Measurements from ENCODE around the gene AOPEP.

The AOPEP gene

GRCh38 chr9:95090871-95091577 is 364.5 kb downstream of the AOPEP start:
- H3K36me3 ChIP-seq (replicated peaks; ENCODE audit: low read depth, low read length) = no peaks in the 10 kb centered on the region
- H3K9ac ChIP-seq (ENCODE audit: low read length) = no peak overlapping the region
- no peak overlapping the region for H3K4me2 ChIP-seq (ENCODE audit: low read length)
- no peaks in the 10 kb centered on the region for H3K27me3 ChIP-seq (ENCODE audit: low read depth, low read length)
- TF ChIP-seq CTCF (IDR thresholded peaks at IDR 0.05; ENCODE audit: low read depth, low read length) (no peak), EZH2phosphoT487 (IDR thresholded peaks at IDR 0.05; ENCODE audit: low read depth) (no peak)
- H3K4me3 ChIP-seq (ENCODE audit: low read length) = no peak overlapping the region
- H3K79me2 ChIP-seq (ENCODE audit: low read length) = no peaks in the 10 kb centered on the region
- no peak overlapping the region for H3K27ac ChIP-seq (ENCODE audit: low read length)
- no peaks in the 10 kb centered on the region for H3K9me3 ChIP-seq (ENCODE audit: insufficient read depth, low read length)
- peaks cover 16% of the 10 kb centered on the region for H3K4me1 ChIP-seq (ENCODE audit: low read length)
- H4K20me1 ChIP-seq (ENCODE audit: insufficient read depth, low read length) = no peaks in the 10 kb centered on the region
- no peak overlapping the region for H2AFZ ChIP-seq (ENCODE audit: low read depth, low read length)

DNA sequence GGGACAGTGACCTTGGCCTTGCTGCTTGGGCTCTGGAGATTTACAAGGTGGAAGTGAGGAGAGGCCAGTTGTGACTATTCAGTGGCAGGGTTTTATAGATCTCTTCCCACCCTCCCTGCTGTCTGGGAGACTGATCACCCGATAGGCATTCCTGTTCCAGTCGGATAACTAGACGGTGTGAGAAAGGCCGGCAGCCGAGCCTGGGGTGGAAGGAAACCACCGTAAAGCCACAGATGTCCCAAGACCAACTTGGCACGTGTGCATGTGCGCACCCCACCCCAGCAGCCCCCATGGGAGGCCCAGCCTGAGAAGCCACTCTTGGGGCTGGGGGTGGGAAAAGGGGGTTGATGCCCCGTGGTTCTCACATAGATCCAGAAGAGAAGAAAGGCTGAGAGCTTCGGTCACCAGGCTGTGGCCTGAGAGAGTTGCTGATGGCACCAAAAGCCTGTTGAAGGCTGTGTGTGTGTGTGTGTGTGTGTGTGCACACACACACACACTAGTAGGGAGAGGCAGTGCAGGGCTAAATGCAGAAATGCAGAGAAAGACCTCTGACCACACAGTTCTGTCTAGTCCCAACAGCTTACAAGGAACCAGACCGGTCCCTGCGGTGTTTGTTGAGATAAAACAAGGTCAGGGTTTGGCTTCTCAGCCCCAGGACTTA is 365.2 kb downstream of the AOPEP start:
- Histone ChIP-seq H3K4me2 (ENCODE audit: low read length) (no peak overlapping the region), H3K36me3 (replicated peaks; ENCODE audit: low read depth, low read length) (no peaks in the 10 kb centered on the region), H3K4me3 (ENCODE audit: low read length) (no peak overlapping the region), H3K27ac (ENCODE audit: low read length) (no peak overlapping the region), H3K79me2 (ENCODE audit: low read length) (no peaks in the 10 kb centered on the region), H3K27me3 (ENCODE audit: low read depth, low read length) (no peaks in the 10 kb centered on the region), H3K4me1 (ENCODE audit: low read length) (peaks cover 16% of the 10 kb centered on the region), H2AFZ (ENCODE audit: low read depth, low read length) (no peak overlapping the region), H4K20me1 (ENCODE audit: insufficient read depth, low read length) (no peaks in the 10 kb centered on the region), H3K9me3 (ENCODE audit: insufficient read depth, low read length) (no peaks in the 10 kb centered on the region), H3K9ac (ENCODE audit: low read length) (no peak overlapping the region)
- TF ChIP-seq EZH2phosphoT487 (IDR thresholded peaks at IDR 0.05; ENCODE audit: low read depth) (no peak), CTCF (IDR thresholded peaks at IDR 0.05; ENCODE audit: low read depth, low read length) (no peak)

DNA sequence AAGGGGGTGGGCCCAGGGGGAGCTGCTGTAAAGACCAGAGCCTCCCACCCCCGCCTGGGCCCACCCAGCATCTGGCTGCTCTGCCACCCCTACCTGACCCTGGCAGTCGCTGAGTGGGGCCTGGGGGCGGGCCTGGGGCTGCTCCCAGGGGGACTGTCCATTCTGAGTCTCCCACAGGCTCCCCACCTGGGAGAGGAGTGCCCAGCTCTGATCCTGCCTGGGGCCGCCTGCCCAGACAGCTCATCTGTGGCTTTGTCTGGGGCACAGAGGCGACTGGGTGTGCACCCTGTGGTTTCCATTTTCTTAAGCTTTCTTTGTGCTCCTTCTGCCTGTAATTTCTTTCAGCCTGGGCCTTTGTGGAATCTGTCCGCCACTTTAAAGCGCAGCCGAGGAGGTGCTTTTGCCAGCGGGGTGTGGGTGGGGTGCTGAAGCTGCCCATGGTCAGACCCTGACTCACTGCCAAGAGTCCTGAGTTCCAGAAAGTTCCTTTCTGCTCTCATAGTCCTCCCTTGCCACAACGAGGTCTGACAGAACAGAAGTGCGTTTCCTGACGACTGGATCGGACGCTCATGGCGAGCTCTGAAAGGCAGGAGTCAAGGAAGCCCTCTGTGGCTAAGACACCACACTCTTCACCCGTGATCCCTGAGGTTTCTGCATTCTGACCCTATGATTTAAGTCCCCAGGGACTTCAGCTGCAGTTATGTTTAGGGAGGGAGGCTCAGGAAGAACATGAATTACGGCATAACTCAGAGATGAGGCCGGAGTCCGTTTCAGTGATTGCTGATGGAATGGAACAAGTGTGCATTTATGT is 366.0 kb downstream of the AOPEP start:
- H4K20me1 ChIP-seq (ENCODE audit: insufficient read depth, low read length) = no peaks in the 10 kb centered on the region
- H3K4me2 ChIP-seq (ENCODE audit: low read length) = no peak overlapping the region
- no peaks in the 10 kb centered on the region for H3K9me3 ChIP-seq (ENCODE audit: insufficient read depth, low read length)
- H3K4me3 ChIP-seq (ENCODE audit: low read length) = no peak overlapping the region
- H3K4me1 ChIP-seq (ENCODE audit: low read length) = peaks cover 16% of the 10 kb centered on the region
- H3K27ac ChIP-seq (ENCODE audit: low read length) = no peak overlapping the region
- no peaks in the 10 kb centered on the region for H3K27me3 ChIP-seq (ENCODE audit: low read depth, low read length)
- TF ChIP-seq EZH2phosphoT487 (IDR thresholded peaks at IDR 0.05; ENCODE audit: low read depth) (no peak), CTCF (IDR thresholded peaks at IDR 0.05; ENCODE audit: low read depth, low read length) (no peak)
- H3K79me2 ChIP-seq (ENCODE audit: low read length) = no peaks in the 10 kb centered on the region
- H3K36me3 ChIP-seq (replicated peaks; ENCODE audit: low read depth, low read length) = no peaks in the 10 kb centered on the region
- H3K9ac ChIP-seq (ENCODE audit: low read length) = no peak overlapping the region
- no peak overlapping the region for H2AFZ ChIP-seq (ENCODE audit: low read depth, low read length)

DNA sequence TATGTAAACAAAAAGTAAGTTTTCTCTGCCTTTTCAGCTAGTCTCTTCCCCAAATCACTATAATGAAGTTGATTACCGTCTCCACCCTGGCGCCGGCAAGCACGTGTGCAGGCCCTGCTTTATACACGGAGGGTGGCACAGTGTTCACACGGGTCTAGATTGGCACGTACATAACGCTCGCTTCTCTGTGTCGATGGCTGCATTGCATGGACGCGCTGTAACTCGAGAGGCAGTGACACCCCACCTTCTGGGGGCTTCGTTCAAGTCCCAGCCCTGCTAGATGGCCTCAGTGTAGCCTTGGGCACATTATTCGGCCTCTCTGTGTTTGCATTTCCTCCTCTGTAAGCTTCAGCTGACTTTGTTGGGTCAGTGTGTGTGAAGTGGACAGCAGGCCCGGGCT is 367.1 kb downstream of the AOPEP start:
- TF ChIP-seq EZH2phosphoT487 (IDR thresholded peaks at IDR 0.05; ENCODE audit: low read depth) (no peak), CTCF (IDR thresholded peaks at IDR 0.05; ENCODE audit: low read depth, low read length) (no peak)
- Histone ChIP-seq H2AFZ (ENCODE audit: low read depth, low read length) (no peak overlapping the region), H3K4me3 (ENCODE audit: low read length) (no peak overlapping the region), H3K27ac (ENCODE audit: low read length) (no peak overlapping the region), H3K9me3 (ENCODE audit: insufficient read depth, low read length) (no peaks in the 10 kb centered on the region), H3K4me1 (ENCODE audit: low read length) (peaks cover 16% of the 10 kb centered on the region), H3K4me2 (ENCODE audit: low read length) (no peak overlapping the region), H4K20me1 (ENCODE audit: insufficient read depth, low read length) (no peaks in the 10 kb centered on the region), H3K79me2 (ENCODE audit: low read length) (no peaks in the 10 kb centered on the region), H3K27me3 (ENCODE audit: low read depth, low read length) (no peaks in the 10 kb centered on the region), H3K9ac (ENCODE audit: low read length) (no peak overlapping the region), H3K36me3 (replicated peaks; ENCODE audit: low read depth, low read length) (no peaks in the 10 kb centered on the region)

All from OCI-LY3 (cell line).